ENCODE results near the gene MATN3. TPM values are rescaled to one million over a fixed set of nuclear protein-coding genes. Genes with fewer than 3 reads are reported as not detected.

MATN3 gene
- total and polyA plus RNA-seq, 2 of the 13 experiments (the other 11 are each of a cell fraction or from before 2014, with no cell fraction given), result 36.1 to 208 TPM

DNA sequence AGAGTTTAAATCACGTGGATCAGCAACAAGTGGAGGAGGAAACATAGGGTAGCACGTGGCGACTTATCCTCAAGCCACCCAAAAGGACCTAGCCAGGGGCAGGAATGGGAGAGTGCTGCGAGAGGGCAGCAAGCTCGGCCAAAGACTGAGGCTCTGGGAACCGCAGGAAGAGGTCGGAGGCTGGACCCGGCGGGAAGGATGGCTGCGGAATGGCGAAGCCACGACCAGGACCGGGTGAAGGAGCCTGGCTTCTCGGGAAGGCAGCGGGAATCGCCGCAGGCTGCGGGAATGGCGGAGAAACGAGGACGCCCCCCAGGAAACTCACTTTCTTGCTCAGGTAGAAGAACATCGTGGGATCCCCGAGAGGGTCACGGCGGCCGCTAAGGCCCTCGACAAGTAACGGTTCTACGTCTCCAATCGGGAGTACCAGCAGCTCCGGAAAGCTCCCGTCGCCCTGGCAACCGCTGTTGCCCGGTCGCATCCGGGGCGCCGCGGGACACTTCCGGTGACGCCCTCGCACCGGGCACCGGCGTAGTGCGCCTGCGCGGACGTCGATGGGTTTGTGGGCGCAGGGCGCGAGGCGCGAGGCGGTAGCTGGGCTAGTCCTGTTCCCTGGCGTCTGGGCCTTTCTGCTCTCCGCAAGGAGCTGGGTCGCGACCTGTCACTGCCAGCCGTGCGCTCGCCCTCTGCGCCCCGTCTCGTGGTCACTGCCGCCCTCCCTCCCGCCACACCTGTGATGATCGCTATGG lies 22.6 kb downstream of the MATN3 start, which contains the start of gene WDR35 (continued):
- TF ChIP-seq, protein P1, sequence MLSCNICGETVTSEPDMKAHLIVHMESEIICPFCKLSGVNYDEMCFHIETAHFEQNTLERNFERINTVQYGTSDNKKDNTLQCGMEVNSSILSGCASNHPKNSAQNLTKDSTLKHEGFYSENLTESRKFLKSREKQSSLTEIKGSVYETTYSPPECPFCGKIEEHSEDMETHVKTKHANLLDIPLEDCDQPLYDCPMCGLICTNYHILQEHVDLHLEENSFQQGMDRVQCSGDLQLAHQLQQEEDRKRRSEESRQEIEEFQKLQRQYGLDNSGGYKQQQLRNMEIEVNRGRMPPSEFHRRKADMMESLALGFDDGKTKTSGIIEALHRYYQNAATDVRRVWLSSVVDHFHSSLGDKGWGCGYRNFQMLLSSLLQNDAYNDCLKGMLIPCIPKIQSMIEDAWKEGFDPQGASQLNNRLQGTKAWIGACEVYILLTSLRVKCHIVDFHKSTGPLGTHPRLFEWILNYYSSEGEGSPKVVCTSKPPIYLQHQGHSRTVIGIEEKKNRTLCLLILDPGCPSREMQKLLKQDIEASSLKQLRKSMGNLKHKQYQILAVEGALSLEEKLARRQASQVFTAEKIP (CRISPR knock-in tag; IDR thresholded peaks at IDR 0.05; ENCODE audit: borderline replicate concordance), result no peak
- TF ChIP-seq, protein P2, sequence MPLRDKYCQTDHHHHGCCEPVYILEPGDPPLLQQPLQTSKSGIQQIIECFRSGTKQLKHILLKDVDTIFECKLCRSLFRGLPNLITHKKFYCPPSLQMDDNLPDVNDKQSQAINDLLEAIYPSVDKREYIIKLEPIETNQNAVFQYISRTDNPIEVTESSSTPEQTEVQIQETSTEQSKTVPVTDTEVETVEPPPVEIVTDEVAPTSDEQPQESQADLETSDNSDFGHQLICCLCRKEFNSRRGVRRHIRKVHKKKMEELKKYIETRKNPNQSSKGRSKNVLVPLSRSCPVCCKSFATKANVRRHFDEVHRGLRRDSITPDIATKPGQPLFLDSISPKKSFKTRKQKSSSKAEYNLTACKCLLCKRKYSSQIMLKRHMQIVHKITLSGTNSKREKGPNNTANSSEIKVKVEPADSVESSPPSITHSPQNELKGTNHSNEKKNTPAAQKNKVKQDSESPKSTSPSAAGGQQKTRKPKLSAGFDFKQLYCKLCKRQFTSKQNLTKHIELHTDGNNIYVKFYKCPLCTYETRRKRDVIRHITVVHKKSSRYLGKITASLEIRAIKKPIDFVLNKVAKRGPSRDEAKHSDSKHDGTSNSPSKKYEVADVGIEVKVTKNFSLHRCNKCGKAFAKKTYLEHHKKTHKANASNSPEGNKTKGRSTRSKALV (CRISPR knock-in tag; IDR thresholded peaks at IDR 0.05), result peak; percentile 98
- TF ChIP-seq, protein P3, sequence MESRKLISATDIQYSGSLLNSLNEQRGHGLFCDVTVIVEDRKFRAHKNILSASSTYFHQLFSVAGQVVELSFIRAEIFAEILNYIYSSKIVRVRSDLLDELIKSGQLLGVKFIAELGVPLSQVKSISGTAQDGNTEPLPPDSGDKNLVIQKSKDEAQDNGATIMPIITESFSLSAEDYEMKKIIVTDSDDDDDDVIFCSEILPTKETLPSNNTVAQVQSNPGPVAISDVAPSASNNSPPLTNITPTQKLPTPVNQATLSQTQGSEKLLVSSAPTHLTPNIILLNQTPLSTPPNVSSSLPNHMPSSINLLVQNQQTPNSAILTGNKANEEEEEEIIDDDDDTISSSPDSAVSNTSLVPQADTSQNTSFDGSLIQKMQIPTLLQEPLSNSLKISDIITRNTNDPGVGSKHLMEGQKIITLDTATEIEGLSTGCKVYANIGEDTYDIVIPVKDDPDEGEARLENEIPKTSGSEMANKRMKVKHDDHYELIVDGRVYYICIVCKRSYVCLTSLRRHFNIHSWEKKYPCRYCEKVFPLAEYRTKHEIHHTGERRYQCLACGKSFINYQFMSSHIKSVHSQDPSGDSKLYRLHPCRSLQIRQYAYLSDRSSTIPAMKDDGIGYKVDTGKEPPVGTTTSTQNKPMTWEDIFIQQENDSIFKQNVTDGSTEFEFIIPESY (CRISPR knock-in tag; IDR thresholded peaks at IDR 0.05), result peak; percentile 14; the same call in 1 of the 2 replicates
- TF ChIP-seq, protein P4, sequence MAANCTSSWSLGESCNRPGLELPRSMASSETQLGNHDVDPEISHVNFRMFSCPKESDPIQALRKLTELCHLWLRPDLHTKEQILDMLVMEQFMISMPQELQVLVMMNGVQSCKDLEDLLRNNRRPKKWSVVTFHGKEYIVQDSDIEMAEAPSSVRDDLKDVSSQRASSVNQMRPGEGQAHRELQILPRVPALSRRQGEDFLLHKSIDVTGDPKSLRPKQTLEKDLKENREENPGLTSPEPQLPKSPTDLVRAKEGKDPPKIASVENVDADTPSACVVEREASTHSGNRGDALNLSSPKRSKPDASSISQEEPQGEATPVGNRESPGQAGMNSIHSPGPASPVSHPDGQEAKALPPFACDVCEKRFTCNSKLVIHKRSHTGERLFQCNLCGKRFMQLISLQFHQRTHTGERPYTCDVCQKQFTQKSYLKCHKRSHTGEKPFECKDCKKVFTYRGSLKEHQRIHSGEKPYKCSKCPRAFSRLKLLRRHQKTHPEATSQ (CRISPR knock-in tag; IDR thresholded peaks at IDR 0.05; ENCODE audit: borderline replicate concordance), result peak; percentile 99; the same call in 1 of the 2 replicates
- TF ChIP-seq, protein P5, sequence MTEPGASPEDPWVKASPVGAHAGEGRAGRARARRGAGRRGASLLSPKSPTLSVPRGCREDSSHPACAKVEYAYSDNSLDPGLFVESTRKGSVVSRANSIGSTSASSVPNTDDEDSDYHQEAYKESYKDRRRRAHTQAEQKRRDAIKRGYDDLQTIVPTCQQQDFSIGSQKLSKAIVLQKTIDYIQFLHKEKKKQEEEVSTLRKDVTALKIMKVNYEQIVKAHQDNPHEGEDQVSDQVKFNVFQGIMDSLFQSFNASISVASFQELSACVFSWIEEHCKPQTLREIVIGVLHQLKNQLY (CRISPR knock-in tag; IDR thresholded peaks at IDR 0.05), result peak; percentile 57; the same call in 1 of the 2 replicates
- TF ChIP-seq, protein P6, sequence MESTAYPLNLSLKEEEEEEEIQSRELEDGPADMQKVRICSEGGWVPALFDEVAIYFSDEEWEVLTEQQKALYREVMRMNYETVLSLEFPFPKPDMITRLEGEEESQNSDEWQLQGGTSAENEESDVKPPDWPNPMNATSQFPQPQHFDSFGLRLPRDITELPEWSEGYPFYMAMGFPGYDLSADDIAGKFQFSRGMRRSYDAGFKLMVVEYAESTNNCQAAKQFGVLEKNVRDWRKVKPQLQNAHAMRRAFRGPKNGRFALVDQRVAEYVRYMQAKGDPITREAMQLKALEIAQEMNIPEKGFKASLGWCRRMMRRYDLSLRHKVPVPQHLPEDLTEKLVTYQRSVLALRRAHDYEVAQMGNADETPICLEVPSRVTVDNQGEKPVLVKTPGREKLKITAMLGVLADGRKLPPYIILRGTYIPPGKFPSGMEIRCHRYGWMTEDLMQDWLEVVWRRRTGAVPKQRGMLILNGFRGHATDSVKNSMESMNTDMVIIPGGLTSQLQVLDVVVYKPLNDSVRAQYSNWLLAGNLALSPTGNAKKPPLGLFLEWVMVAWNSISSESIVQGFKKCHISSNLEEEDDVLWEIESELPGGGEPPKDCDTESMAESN (CRISPR knock-in tag; conservative IDR thresholded peaks at IDR 0.05), result peak; percentile 98
- TF ChIP-seq, protein P7, sequence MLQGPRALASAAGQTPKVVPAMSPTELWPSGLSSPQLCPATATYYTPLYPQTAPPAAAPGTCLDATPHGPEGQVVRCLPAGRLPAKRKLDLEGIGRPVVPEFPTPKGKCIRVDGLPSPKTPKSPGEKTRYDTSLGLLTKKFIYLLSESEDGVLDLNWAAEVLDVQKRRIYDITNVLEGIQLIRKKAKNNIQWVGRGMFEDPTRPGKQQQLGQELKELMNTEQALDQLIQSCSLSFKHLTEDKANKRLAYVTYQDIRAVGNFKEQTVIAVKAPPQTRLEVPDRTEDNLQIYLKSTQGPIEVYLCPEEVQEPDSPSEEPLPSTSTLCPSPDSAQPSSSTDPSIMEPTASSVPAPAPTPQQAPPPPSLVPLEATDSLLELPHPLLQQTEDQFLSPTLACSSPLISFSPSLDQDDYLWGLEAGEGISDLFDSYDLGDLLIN (CRISPR knock-in tag; IDR thresholded peaks at IDR 0.05; ENCODE audit: borderline replicate concordance), result peak; percentile 77; the same call in 1 of the 2 replicates
- TF ChIP-seq ZMYM4 (CRISPR knock-in tag; IDR thresholded peaks at IDR 0.05) (peak; percentile 95), ZNF564 (CRISPR knock-in tag; IDR thresholded peaks at IDR 0.05) (peak; percentile 78; the same call in 1 of the 2 replicates), SMAD1 (CRISPR knock-in tag; IDR thresholded peaks at IDR 0.05; ENCODE audit: borderline replicate concordance, low read depth) (peak; percentile 98), SSRP1 (CRISPR knock-in tag; IDR thresholded peaks at IDR 0.05) (peak; percentile 87; the same call in 1 of the 2 replicates), BCL6 (CRISPR knock-in tag; IDR thresholded peaks at IDR 0.05) (0 out of 2 replicates have a peak, but pooled peaks have one; percentile 12), ARID2 (CRISPR knock-in tag; IDR thresholded peaks at IDR 0.05; ENCODE audit: borderline replicate concordance) (peak; percentile 67; the same call in 1 of the 2 replicates)
- TF ChIP-seq, protein P8, sequence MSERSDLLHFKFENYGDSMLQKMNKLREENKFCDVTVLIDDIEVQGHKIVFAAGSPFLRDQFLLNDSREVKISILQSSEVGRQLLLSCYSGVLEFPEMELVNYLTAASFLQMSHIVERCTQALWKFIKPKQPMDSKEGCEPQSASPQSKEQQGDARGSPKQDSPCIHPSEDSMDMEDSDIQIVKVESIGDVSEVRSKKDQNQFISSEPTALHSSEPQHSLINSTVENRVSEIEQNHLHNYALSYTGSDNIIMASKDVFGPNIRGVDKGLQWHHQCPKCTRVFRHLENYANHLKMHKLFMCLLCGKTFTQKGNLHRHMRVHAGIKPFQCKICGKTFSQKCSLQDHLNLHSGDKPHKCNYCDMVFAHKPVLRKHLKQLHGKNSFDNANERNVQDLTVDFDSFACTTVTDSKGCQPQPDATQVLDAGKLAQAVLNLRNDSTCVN (CRISPR knock-in tag; IDR thresholded peaks at IDR 0.05; ENCODE audit: borderline replicate concordance), result peak; percentile 85

Data from HepG2 (cell line).